Ammon's horn (tissue), 1 donor: ENCODE results near the gene CD2AP.

Experiments
- DNase-seq: peaks from one replicate; pipeline ENCODE4 v3.0.0-alpha.2; 2016; ENCODE audit warnings: low spot score

The CD2AP gene

DNA sequence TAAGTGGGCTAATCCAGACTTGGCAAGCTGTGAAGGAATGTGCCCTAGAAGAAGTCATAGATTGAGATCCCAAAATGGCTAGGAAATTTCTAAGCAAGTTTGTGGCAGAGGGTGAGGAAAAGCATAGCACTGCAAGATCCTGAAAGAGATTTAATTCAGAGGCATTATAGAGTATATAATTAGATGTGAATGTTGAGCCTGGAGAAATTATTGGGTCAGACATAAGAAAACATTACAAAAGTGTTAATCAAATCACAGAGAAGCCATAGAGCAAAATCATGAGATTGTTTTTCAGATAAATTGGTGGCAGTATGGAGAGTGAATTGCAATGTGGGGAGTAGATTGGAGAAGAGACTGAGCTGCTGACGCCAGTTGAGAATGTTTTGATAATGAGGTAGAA is 90.0 kb downstream of the CD2AP start:
- DNase-seq = no peak

GRCh38 chr6:47571488-47571887 is 93.9 kb downstream of the CD2AP start:
- DNase-seq = no peak

DNA sequence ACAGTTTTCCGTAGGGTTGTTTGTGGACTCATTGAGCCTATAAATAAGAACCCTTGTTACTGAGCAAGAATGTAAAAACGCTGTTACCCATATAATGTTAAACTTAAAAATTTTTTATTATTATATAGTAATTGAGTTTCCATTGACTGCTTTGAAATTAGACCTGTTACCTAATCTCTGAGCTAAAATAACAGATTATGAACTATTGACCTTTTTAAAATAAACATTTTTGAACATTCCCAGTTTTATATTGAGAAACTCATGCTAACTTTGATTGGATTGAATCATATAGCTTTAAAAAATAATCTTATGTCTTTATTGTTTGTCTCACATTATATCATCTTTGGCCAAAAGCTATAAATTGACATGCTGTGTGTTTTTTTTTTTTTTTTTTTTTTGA is 95.5 kb downstream of the CD2AP start:
- no peak for DNase-seq

DNA sequence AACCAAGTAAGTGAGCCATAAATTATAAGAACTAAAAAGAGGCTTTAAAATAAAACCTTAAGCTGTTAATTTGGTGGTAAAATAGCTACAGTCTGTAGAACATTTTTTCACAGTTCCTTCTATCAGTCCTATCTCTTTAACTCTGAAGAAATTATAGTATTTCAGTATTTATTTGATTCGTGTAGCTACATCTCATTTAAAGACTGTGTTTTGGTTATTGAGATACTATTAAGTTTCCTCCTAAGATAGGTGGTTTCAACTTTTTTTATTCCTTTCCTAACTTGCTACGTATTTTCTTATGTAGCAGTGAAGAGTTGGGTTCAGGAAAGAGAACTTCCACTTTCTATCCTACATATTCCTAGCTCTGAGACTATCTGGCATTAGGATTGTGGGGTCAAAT is 97.2 kb downstream of the CD2AP start:
- DNase-seq = no peak

DNA sequence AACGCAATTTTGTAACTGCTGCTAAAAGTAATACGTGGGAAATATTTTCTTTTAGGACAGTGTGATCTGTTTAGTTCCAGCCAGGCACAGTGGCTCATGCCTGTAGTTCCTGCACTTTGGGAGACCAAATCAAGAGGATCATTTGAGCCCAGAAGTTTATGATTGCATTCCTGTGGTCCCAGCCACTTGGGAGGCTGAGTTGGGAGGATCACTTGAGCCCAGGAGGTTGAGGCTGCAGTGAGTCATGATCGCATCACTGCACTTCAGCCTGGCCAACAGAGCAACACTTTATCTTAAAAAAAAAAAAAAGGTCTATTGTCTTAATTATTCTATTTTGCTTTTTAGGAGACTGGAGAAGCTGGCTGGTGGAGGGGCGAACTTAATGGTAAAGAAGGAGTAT is 101.5 kb downstream of the CD2AP start:
- no peak for DNase-seq

DNA sequence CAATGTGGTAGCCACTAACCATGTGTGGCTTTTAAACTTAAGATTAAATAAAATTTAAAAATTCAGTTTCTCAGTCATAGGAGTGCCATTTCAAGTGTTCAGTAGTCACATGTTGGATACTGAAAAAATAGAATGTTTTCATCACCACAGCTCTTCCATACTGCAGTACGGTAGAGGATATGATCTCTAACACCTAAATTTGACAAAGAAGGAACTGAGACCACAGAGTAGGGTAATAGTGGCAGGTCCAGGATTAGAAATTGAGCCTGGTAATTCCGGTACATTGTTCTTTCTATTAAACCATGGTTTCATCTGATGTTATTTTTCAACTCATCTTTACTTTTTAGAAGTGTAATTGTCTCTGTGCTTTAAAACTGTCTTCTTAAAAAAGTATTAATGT is 104.0 kb downstream of the CD2AP start:
- DNase-seq = no peak

- DNase-seq = no peak
These were observed 109.9 kb downstream of the CD2AP start for GRCh38 chr6:47587493-47587892.

DNA sequence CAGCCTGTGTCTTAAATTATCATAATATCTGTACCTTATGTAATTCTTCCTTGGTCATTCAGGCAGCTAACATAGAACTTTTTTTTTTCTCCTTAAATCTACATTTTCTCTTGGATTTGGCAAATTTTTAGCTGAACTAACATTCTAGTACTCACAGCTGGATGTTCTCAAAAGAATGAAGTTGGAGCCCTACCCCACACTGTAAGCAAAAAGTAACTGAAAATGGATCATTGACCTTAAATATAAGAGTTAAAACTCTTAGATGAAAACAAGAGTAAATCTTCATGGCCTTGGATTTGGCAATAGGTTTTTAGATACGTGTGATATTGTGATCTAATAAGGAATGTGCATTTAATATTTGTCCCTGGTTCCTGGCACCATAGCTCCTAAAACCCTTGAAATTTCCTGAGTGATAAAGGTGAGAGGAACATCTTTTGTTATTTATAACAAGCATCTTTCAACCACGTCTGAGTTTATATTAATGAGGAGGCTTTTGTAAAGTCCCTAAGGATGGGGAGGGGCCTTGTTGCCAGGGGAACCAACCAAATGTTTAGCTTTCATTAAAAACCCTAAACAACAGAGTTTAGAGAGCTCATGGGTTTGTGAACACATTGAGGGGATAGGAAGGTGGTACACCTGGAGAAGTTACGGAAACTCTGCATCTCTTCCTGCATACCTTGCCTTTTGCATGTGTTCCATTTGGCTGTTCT is 114.7 kb downstream of the CD2AP start:
- no peak for DNase-seq

- no peak for DNase-seq
These were observed 116.4 kb downstream of the CD2AP start for GRCh38 chr6:47593979-47594378.

- no peak for DNase-seq
These were observed 118.2 kb downstream of the CD2AP start for GRCh38 chr6:47595785-47596184.

DNA sequence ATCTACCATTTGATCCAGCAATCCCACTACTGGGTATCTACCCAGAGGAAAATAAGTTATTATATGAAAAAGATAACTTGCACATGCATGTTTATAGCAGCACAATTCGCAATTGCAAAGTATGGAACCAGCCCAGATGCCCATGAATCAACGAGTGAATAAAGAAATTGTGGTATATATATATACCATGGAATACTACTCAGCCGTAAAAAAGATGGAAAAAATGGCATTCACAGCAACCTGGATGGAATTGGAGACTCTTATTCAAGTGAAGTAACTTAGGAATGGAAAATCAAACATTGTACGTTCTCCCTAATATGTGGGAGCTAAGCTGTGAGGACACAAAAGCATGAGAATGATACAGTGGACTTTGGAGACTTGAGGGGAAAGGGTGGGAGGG is 120.8 kb downstream of the CD2AP start:
- no peak for DNase-seq

- DNase-seq = no peak
These were observed 121.9 kb downstream of the CD2AP start for GRCh38 chr6:47599512-47599911.

- no peak for DNase-seq
These were observed 125.6 kb downstream of the CD2AP start for GRCh38 chr6:47603227-47603626.

DNA sequence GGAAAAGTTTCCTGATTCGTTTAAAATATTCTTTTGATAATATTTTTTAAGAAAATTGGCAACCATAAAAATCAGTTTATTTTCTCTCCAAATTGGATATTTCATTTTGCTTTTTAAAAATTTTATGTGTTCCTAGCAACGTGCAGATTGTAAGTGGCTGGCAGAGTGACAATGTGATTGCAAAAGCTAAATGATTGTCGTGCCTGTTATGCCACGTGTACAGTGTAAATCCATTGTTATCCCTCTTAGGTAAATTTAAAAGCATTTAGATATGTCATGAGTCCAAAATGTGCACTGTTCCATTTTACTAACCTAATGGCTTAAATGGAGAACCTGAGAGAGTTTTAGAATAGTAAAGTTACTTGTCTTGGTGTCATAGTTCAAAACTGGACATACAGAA is 126.4 kb downstream of the CD2AP start:
- peak; percentile 10 for DNase-seq

GRCh38 chr6:47621838-47622449 is 144.4 kb downstream of the CD2AP start:
- DNase-seq = no peak

DNA sequence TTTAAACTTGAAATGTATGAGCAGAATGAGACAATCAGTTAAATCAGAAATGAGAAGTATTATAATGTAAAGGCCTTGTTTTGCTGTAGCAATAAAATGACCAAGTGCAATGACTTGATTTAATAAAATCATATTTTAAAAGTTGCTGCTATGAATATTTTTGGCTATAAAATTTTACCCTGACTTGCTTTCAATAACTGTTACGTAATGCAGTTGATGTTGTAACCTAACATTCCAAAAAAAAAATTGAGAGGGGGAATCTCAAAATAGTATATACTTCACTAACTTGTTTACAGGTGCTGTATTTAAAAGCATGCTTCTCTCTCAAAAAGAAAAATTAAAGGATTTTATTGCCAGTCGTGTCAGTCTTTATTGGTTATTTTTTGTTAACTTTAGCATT is 149.2 kb downstream of the CD2AP start:
- DNase-seq = no peak

GRCh38 chr6:47628448-47629272 is 151.1 kb downstream of the CD2AP start:
- no peak for DNase-seq

- DNase-seq = no peak
These were observed 152.4 kb downstream of the CD2AP start for GRCh38 chr6:47629954-47630353.

GRCh38 chr6:47630587-47630986 is 153.0 kb downstream of the CD2AP start:
- no peak for DNase-seq

GRCh38 chr6:47631269-47631772 is 153.7 kb downstream of the CD2AP start:
- peak; percentile 11 for DNase-seq

- DNase-seq = no peak
These were observed 154.2 kb downstream of the CD2AP start for GRCh38 chr6:47631797-47632196.

DNA sequence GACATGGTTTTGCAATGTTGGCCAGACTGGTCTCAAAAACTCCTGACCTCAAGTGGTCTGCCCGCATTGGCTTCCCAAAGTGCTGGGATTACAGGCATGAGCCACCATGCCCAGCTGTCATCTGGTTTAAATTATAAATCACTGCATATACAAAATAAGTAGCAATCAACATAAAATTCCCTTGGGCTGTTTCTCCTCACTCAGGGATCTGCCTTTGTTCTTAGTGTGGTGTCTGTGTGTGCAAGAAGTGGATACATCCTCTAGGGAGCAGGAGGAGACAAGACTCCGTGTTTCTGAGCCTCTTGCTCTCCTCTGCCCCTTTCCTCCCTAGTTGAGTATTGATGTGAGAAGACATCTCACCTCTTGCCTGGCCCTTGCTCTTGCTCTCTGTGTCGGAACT is 155.6 kb downstream of the CD2AP start:
- DNase-seq = no peak
